Epithelial cell of esophagus (primary cell): ENCODE measurements around the gene CXCR3.

Source experiments
- DNase-seq: peaks from one replicate; pipeline ENCODE4 v3.0.0; 2010; ENCODE audit warnings: low read depth
- H3K4me3 ChIP-seq: 2 replicates; pipeline ENCODE4 v1.5.1; 2011; ENCODE audit warnings: mild to moderate bottlenecking, low read length, control low read depth
- CTCF ChIP-seq: IDR thresholded peaks from 2 replicates; pipeline ENCODE4 v1.5.1; 2011; ENCODE audit warnings: low read depth, mild to moderate bottlenecking, low read length, control low read depth, inconsistent platforms; ENCODE audit not compliant: insufficient read depth; ENCODE audit errors: missing control alignments

CXCR3 gene

GRCh38 chrX:71634366-71634765 is 16.1 kb upstream of the CXCR3 start:
- H3K4me3 ChIP-seq: no peak overlapping the region
- no peak for DNase-seq
- TF ChIP-seq CTCF: no peak

- H3K4me3 ChIP-seq: no peak overlapping the region
- DNase-seq: no peak
- TF ChIP-seq CTCF: no peak
Measured at GRCh38 chrX:71632923-71633657, 14.8 kb upstream of the CXCR3 start.

- no peak overlapping the region for H3K4me3 ChIP-seq
- no peak for DNase-seq
- TF ChIP-seq CTCF: no peak
Measured at GRCh38 chrX:71629467-71629866, 11.2 kb upstream of the CXCR3 start.

GRCh38 chrX:71627588-71628404 is 9.5 kb upstream of the CXCR3 start:
- no peak for TF ChIP-seq CTCF
- no peak overlapping the region for H3K4me3 ChIP-seq
- DNase-seq: no peak

GRCh38 chrX:71626576-71626975 is 8.3 kb upstream of the CXCR3 start:
- no peak for DNase-seq
- no peak for TF ChIP-seq CTCF
- no peak overlapping the region for H3K4me3 ChIP-seq

- no peak overlapping the region for H3K4me3 ChIP-seq
- DNase-seq: no peak
- TF ChIP-seq CTCF: no peak
Measured at GRCh38 chrX:71625471-71625870, 7.2 kb upstream of the CXCR3 start.
